Endodermal cell (in vitro differentiated cells): ENCODE data around the gene SMDT1. TPM values are rescaled to one million over a fixed set of nuclear protein-coding genes. Genes with fewer than 3 reads are reported as not detected.

Experiments used
- DNase-seq: peaks from one replicate; pipeline ENCODE4 v3.0.0-alpha.2; 2017
- H3K27ac ChIP-seq: 2 replicates; pipeline ENCODE4 v1.5.1; 2013; ENCODE audit warnings: mild to moderate bottlenecking, low read depth, low read length, moderate library complexity
- H3K27me3 ChIP-seq: 2 replicates; pipeline ENCODE4 v1.6.1; 2013; ENCODE audit warnings: mild to moderate bottlenecking, low read length, moderate library complexity; ENCODE audit not compliant: insufficient read depth, control insufficient read depth, poor library complexity, severe bottlenecking
- H3K36me3 ChIP-seq: 2 replicates; pipeline ENCODE4 v1.7.0; 2013; ENCODE audit warnings: mild to moderate bottlenecking, low read length, moderate library complexity; ENCODE audit not compliant: control insufficient read depth, insufficient read depth
- H3K4me1 ChIP-seq: one replicate; pipeline ENCODE4 v1.7.0; 2013; ENCODE audit warnings: low read length; ENCODE audit not compliant: control insufficient read depth, insufficient read depth
- H3K4me3 ChIP-seq: 2 replicates; pipeline ENCODE4 v1.5.1; 2013; ENCODE audit warnings: mild to moderate bottlenecking, low read length, moderate library complexity
- H3K9ac ChIP-seq: 2 replicates; pipeline ENCODE4 v1.6.1; 2013; ENCODE audit warnings: mild to moderate bottlenecking, low read length, moderate library complexity; ENCODE audit not compliant: poor library complexity, severe bottlenecking; ENCODE audit errors: extremely low read depth
- H3K9me3 ChIP-seq: 2 replicates; pipeline ENCODE4 v1.6.1; 2013; ENCODE audit warnings: mild to moderate bottlenecking, low read length, moderate library complexity; ENCODE audit not compliant: control insufficient read depth
- H3K27ac Mint-ChIP-seq: 2 replicates; pipeline ENCODE4 v1.8.0; 2020; ENCODE audit warnings: mixed read lengths
- H3K27me3 Mint-ChIP-seq: 2 replicates; pipeline ENCODE4 v1.8.0; 2021; ENCODE audit warnings: mild to moderate bottlenecking, mixed read lengths; ENCODE audit not compliant: insufficient read depth
- H3K36me3 Mint-ChIP-seq: 2 replicates; pipeline ENCODE4 v1.8.0; 2020; ENCODE audit warnings: low read depth, mixed read lengths
- H3K4me1 Mint-ChIP-seq: 2 replicates; pipeline ENCODE4 v1.8.0; 2020; ENCODE audit warnings: mixed read lengths
- H3K4me3 Mint-ChIP-seq: 2 replicates; pipeline ENCODE4 v1.8.0; 2020; ENCODE audit warnings: mild to moderate bottlenecking, moderate library complexity, mixed read lengths
- H3K9me3 Mint-ChIP-seq: 2 replicates; pipeline ENCODE4 v1.8.0; 2020; ENCODE audit warnings: mild to moderate bottlenecking, mixed read lengths
- WGBS, 2 experiments: methylation state at CpG; one replicate each; pipeline versions ENCODE4 v1.1.5 to v1.1.7; 2013; ENCODE audit warnings: missing lambda C conversion rate in 2 of 2, mixed read lengths in 1 of 2; ENCODE audit not compliant: insufficient coverage in 1 of 2, insufficient read length in 1 of 2; 5-methylcytosine and 5-hydroxymethylcytosine counted together
- total RNA-seq, 2 donors: library from RNA; stranded (reverse); fragmentation: NEBNext Ultra II Directional in 1 of 2; extraction: Animal tissue kit (Norgen Biotek cat#: 25700) in 1 of 2; gene quantifications; 2 replicates in 1 of 2; 3 replicates in 1 of 2; pipeline ENCODE4 v1.2.1, GENCODE V29; 2021
- TF ChIP-seq, protein P1 (sequence below): fragments of 200-600 bp; sonication (generic); conservative IDR thresholded peaks from 2 replicates; pipeline ENCODE4 v1.5.0; 2021; ENCODE audit warnings: antibody characterized with exemption, mild to moderate bottlenecking

SMDT1 gene
- total RNA-seq, 2 donors from 2014 or later: 29.5 to 41.3 TPM

- H3K9ac ChIP-seq: no peak overlapping the region
Observed at GRCh38 chr22:42074846-42075676, 4.4 kb upstream of the SMDT1 start.

DNA sequence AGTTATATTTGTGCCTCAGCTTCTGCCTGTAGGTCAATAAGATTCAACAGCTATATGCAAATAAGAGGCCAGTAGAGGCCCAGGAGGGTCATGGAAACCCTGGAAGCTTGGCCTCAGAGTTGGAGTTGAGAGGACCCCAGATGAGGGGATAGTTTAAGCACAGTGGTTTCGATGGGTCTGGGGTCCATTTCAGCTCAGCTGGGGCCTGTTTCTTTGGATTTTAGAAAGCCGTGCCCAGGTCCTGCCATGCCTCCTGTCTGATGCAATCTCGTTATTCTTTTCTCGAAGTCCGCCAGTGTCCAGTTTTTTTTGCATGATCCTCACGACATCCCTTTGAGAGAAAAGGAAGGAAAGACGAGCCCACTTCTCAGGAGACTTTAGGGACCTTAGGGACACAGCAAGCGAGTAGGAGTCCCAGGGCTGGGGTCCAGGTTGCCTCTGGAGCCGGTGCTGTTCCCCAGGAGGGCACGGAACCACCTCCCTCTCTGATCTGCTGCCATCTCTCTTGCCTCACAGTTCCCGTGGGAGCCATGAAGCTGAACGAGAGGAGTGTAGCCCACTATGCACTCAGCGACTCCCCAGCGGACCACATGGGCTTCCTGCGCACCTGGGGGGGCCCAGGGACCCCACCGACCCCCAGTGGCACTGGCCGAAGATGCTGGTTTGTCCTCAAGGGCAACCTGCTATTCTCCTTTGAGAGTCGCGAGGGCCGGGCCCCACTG, 2.6 kb upstream of the SMDT1 start:
- no peak for DNase-seq
- no peaks in the 10 kb centered on the region for H3K4me1 ChIP-seq
- H3K36me3 Mint-ChIP-seq: peaks cover 9% of the 10 kb centered on the region
- no peaks in the 10 kb centered on the region for H3K27me3 ChIP-seq
- H3K9ac ChIP-seq: no peak overlapping the region
- TF ChIP-seq, protein P1, sequence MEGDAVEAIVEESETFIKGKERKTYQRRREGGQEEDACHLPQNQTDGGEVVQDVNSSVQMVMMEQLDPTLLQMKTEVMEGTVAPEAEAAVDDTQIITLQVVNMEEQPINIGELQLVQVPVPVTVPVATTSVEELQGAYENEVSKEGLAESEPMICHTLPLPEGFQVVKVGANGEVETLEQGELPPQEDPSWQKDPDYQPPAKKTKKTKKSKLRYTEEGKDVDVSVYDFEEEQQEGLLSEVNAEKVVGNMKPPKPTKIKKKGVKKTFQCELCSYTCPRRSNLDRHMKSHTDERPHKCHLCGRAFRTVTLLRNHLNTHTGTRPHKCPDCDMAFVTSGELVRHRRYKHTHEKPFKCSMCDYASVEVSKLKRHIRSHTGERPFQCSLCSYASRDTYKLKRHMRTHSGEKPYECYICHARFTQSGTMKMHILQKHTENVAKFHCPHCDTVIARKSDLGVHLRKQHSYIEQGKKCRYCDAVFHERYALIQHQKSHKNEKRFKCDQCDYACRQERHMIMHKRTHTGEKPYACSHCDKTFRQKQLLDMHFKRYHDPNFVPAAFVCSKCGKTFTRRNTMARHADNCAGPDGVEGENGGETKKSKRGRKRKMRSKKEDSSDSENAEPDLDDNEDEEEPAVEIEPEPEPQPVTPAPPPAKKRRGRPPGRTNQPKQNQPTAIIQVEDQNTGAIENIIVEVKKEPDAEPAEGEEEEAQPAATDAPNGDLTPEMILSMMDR: no peak
- H3K9me3 Mint-ChIP-seq: no peaks in the 10 kb centered on the region
- H3K27ac ChIP-seq: no peak overlapping the region
- H3K27me3 Mint-ChIP-seq: peaks cover 5% of the 10 kb centered on the region
- 92 to 96% methylated on average over 18 to 20 of the region's 20 CpGs for WGBS, 2 experiments
- H3K4me1 Mint-ChIP-seq: peaks cover 13% of the 10 kb centered on the region
- H3K4me3 Mint-ChIP-seq: no peak overlapping the region
- no peak overlapping the region for H3K27ac Mint-ChIP-seq
- H3K36me3 ChIP-seq: no peaks in the 10 kb centered on the region
- no peak overlapping the region for H3K4me3 ChIP-seq
- H3K9me3 ChIP-seq: no peaks in the 10 kb centered on the region

More at GRCh38 chr22:42074846-42075676, 4.4 kb upstream of the SMDT1 start:
- TF ChIP-seq, protein P1: no peak
- H3K36me3 ChIP-seq: no peaks in the 10 kb centered on the region
- no peak overlapping the region for H3K27ac ChIP-seq
- peaks cover 9% of the 10 kb centered on the region for H3K27me3 Mint-ChIP-seq
- H3K4me1 ChIP-seq: no peaks in the 10 kb centered on the region
- H3K4me3 ChIP-seq: no peak overlapping the region
- WGBS, 2 experiments: 92 to 100% methylated on average over 6 to 8 of the region's 9 CpGs
- H3K4me1 Mint-ChIP-seq: peaks cover 11% of the 10 kb centered on the region
- DNase-seq: no peak
- peaks cover 3% of the 10 kb centered on the region for H3K36me3 Mint-ChIP-seq
- H3K9me3 ChIP-seq: no peaks in the 10 kb centered on the region
- H3K9me3 Mint-ChIP-seq: no peaks in the 10 kb centered on the region
- H3K27ac Mint-ChIP-seq: peak overlapping the region; percentile 52
- H3K4me3 Mint-ChIP-seq: peak overlapping the region; percentile 48
- no peaks in the 10 kb centered on the region for H3K27me3 ChIP-seq

DNA sequence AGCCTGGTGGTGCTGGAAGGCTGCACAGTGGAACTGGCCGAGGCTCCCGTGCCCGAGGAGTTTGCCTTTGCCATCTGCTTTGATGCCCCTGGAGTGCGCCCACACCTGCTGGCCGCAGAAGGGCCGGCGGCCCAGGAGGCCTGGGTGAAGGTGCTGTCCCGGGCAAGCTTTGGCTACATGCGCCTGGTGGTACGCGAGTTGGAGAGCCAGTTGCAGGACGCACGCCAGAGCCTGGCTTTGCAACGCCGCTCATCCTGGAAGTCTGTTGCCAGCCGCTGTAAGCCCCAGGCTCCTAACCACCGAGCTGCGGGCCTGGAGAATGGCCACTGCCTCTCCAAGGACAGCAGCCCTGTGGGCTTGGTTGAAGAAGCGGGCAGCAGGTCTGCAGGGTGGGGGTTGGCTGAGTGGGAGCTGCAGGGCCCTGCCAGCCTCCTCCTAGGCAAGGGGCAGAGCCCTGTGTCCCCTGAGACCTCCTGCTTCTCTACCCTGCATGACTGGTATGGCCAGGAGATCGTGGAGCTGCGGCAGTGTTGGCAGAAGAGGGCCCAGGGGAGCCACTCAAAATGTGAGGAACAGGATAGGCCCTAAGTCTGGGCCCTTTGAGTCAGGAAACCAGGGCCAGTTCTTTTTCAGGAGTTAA, 1.9 kb upstream of the SMDT1 start:
- H3K36me3 Mint-ChIP-seq: peaks cover 14% of the 10 kb centered on the region
- 89 to 93% methylated on average over 6 to 21 of the region's 21 CpGs for WGBS, 2 experiments
- H3K4me3 Mint-ChIP-seq: no peak overlapping the region
- peaks cover 13% of the 10 kb centered on the region for H3K4me1 Mint-ChIP-seq
- H3K9me3 ChIP-seq: no peaks in the 10 kb centered on the region
- H3K27ac Mint-ChIP-seq: peak overlapping the region; percentile 95
- no peak overlapping the region for H3K9ac ChIP-seq
- no peaks in the 10 kb centered on the region for H3K4me1 ChIP-seq
- DNase-seq: no peak
- TF ChIP-seq, protein P1: no peak
- no peaks in the 10 kb centered on the region for H3K9me3 Mint-ChIP-seq
- H3K36me3 ChIP-seq: peaks cover 3% of the 10 kb centered on the region
- H3K27ac ChIP-seq: no peak overlapping the region
- no peak overlapping the region for H3K4me3 ChIP-seq
- peaks cover 2% of the 10 kb centered on the region for H3K27me3 Mint-ChIP-seq
- H3K27me3 ChIP-seq: no peaks in the 10 kb centered on the region
